Measurements from ENCODE around the gene OXLD1. TPM values are rescaled to one million over a fixed set of nuclear protein-coding genes. Genes with fewer than 3 reads are reported as not detected.

OXLD1 gene
- total RNA-seq, 1 donor = 23.7 TPM

DNA sequence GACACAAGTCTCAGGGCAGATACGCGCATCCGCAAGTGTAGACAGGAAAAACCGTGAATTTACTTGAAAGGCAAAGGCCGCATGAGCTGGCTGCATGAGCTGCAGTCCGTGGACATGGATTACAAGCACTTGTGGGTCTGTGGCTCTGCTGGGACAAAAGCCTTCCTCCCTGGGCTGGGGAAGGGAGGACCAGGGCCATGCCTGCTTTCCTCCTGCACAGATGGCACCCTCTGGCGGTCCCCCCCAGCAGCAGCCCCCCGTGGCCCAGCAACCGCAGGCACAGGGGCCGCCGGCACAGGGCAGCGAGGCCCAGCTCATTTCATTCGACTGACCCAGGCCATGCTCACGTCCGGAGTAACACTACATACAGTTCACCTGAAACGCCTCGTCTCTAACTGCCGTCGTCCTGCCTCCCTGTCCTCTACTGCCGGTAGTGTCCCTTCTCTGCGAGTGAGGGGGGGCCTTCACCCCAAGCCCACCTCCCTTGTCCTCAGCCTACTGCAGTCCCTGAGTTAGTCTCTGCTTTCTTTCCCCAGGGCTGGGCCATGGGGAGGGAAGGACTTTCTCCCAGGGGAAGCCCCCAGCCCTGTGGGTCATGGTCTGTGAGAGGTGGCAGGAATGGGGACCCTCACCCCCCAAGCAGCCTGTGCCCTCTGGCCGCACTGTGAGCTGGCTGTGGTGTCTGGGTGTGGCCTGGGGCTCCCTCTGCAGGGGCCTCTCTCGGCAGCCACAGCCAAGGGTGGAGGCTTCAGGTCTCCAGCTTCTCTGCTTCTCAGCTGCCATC, 35.1 kb upstream of the OXLD1 start:
- no peak for DNase-seq (ENCODE audit: low read depth)
- peak overlapping the region; percentile 91 for H3K4me3 ChIP-seq (ENCODE audit: low read depth, low read length)
- TF ChIP-seq, protein P1, sequence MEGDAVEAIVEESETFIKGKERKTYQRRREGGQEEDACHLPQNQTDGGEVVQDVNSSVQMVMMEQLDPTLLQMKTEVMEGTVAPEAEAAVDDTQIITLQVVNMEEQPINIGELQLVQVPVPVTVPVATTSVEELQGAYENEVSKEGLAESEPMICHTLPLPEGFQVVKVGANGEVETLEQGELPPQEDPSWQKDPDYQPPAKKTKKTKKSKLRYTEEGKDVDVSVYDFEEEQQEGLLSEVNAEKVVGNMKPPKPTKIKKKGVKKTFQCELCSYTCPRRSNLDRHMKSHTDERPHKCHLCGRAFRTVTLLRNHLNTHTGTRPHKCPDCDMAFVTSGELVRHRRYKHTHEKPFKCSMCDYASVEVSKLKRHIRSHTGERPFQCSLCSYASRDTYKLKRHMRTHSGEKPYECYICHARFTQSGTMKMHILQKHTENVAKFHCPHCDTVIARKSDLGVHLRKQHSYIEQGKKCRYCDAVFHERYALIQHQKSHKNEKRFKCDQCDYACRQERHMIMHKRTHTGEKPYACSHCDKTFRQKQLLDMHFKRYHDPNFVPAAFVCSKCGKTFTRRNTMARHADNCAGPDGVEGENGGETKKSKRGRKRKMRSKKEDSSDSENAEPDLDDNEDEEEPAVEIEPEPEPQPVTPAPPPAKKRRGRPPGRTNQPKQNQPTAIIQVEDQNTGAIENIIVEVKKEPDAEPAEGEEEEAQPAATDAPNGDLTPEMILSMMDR (IDR thresholded peaks at IDR 0.05; ENCODE audit: insufficient read depth, low read depth, low read length) = no peak

DNA sequence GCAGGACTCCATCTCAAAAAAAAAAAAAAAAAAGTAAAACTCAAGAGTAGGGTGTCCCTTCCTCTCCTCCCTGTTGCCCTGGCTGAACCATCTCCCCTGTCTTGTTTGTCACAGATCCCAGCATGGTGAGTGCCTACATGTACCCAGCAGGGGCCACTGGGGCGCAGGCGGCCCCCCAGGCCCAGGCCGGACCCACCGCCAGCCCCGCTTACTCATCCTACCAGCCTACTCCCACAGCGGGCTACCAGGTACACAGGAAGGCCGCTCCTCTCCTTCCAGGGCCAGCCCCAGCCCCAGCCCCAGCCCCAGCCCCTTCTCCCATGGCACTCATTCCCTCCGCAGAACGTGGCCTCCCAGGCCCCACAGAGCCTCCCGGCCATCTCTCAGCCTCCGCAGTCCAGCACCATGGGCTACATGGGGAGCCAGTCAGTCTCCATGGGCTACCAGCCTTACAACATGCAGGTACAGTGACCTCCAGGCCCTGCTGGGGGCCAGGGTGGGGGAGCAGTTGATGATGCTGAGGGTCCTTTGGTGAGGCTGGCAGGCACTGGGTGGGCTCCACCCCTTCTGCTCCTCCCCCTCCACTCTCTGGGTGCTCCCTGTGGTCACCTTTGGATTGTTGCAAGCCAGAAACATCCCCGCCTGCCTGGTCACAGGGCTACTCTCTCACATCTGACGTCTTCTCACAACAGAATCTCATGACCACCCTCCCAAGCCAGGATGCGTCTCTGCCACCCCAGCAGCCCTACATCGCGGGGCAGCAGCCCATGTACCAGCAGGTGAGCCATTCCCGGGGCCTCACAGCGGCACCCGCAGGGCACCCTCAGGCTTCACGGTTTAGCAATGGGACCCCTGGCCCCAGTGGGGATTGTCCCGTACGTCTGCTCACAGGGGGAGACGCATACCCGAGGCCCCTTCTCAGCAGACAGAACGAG, 34.2 kb upstream of the OXLD1 start:
- H3K4me3 ChIP-seq (ENCODE audit: low read depth, low read length) = no peak overlapping the region
- TF ChIP-seq, protein P1 (IDR thresholded peaks at IDR 0.05; ENCODE audit: insufficient read depth, low read depth, low read length) = no peak
- no peak for DNase-seq (ENCODE audit: low read depth)

DNA sequence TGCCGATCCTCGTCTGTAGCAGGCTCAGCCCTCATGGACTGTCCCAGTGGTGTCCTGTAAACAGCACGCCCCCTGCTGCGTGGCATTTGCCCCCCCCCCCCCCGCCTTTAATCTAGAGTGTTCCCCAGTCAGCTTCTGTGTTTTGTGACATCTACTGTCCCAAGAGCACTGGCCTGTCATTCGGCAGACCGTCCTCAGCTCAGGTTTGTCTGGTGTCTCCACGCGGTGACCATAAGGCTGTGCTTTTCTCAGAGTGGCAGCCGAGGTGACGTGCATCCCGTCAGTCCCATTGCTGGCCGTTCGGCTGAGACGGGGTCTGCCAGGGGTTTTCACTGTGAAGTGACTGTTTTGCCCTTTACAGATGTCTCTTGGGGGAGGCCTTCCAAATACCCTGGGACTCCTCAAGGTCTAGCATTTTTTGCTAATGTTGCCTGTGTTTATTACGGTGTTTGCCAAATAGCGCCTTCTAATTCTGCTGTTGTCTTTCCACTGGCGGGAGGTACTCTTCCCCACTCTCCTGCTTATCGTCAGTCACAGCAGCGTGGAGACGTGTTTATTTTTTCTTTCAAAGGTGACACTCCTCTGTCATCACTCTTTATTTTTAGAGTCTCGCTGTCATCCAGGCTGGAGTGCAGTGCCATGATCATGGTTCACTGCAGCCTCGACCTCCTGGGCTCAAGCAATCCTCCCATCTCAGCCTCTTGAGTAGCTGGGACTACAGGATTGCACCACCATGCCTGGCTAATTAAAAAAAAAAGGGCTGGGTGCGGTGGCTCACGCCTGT, 31.0 kb upstream of the OXLD1 start:
- no peak for DNase-seq (ENCODE audit: low read depth)
- no peak overlapping the region for H3K4me3 ChIP-seq (ENCODE audit: low read depth, low read length)
- TF ChIP-seq, protein P1 (IDR thresholded peaks at IDR 0.05; ENCODE audit: insufficient read depth, low read depth, low read length) = no peak

DNA sequence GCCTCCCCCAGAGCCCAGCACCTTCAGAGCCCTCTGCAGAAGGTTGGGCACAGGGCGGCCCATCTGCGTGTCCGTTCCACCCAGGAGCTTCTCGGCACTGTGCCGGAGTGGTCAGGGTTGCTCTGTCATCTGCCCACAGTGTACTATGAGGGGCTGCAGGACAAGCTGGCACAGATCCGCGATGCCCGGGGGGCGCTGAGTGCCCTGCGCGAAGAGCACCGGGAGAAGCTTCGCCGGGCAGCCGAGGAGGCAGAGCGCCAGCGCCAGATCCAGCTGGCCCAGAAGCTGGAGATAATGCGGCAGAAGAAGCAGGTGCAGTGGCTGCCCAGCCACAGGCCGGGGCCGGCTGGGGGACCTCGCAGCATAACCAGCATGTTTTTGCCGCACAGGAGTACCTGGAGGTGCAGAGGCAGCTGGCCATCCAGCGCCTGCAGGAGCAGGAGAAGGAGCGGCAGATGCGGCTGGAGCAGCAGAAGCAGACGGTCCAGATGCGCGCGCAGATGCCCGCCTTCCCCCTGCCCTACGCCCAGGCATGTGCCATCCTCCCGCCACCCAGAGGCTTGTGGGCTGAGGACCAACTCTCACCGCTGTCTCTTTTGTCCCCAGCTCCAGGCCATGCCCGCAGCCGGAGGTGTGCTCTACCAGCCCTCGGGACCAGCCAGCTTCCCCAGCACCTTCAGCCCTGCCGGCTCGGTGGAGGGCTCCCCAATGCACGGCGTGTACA, 30.0 kb upstream of the OXLD1 start:
- no peak overlapping the region for H3K4me3 ChIP-seq (ENCODE audit: low read depth, low read length)
- TF ChIP-seq, protein P1 (IDR thresholded peaks at IDR 0.05; ENCODE audit: insufficient read depth, low read depth, low read length) = no peak
- DNase-seq (ENCODE audit: low read depth) = no peak

DNA sequence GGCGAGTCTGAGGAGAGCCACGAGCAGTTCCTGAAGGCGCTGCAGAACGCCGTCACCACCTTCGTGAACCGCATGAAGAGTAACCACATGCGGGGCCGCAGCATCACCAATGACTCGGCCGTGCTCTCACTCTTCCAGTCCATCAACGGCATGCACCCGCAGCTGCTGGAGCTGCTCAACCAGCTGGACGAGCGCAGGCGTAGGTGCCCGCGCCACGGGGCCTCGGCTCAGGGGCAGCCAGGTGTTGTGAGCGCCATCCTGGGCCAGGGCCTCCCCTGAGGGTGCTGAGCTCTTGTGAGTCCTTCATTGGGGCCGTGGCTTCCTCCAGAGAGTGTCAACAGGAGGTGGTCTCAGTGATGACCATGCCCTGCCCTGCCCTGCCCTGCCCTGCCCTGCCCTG, 29.4 kb upstream of the OXLD1 start:
- H3K4me3 ChIP-seq (ENCODE audit: low read depth, low read length) = no peak overlapping the region
- TF ChIP-seq, protein P1 (IDR thresholded peaks at IDR 0.05; ENCODE audit: insufficient read depth, low read depth, low read length) = no peak
- DNase-seq (ENCODE audit: low read depth) = no peak

DNA sequence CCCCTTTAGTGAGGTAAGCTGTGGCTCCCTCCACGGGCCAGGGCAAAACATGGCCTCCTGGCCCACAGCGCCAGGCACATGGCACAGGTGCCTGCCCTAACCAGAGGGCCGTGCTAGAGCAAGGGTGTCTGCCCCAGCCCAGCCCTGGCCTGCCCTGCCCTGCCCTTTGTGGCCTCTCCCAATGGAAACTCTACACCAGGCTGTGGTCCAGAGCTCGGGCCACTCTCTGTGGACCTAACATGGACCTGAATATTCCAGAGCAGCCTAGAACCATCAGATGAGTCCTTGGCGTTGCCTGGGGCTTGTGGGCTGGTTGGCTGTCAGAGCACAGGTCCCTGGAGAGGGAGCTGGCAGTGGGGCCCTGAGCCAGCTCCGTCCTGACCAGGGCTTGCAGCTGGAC, 28.8 kb upstream of the OXLD1 start:
- TF ChIP-seq, protein P1 (IDR thresholded peaks at IDR 0.05; ENCODE audit: insufficient read depth, low read depth, low read length) = no peak
- no peak overlapping the region for H3K4me3 ChIP-seq (ENCODE audit: low read depth, low read length)
- no peak for DNase-seq (ENCODE audit: low read depth)
